ENCODE results near the gene MUC6. TPM values are rescaled to one million over a fixed set of nuclear protein-coding genes. Genes with fewer than 3 reads are reported as not detected.

MUC6 gene
- total and polyA plus RNA-seq, 9 of the 15 experiments (the other 6 are each of a cell fraction or from before 2014, with no cell fraction given) = not detected

- no peak for ATAC-seq
- ChIA-PET CTCF (ENCODE audit: low intra/inter-chr PET ratio) (no interaction called here), POLR2A (interaction anchor here (1.0 kb wide), 1 partner anchor 11 kb away, joined by 5 read pairs; no protein-coding TSS in a partner anchor)
- no TSS peak for BruUV-seq (replicated peaks)
- peak overlapping the region in 1 of 2 experiments; percentile 52; a peak in 1 of 4 replicates for H3K9ac ChIP-seq (ENCODE audit: insufficient read depth in 1 of 2, low read depth in 2 of 2, low read length in 2 of 2)
- H3K4me1 ChIP-seq (replicated peaks in 1 of 2; ENCODE audit: control insufficient read depth in 2 of 2, insufficient read depth in 2 of 2, low read length in 2 of 2) = peaks cover 0 to 40% of the 10 kb centered on the region in 2 experiments; a peak in 2 of 5 replicates
- DNase-seq (ENCODE audit: extremely low read depth in 1 of 4, low spot score in 3 of 4) = no peak
- H3K27ac ChIP-seq (ENCODE audit: extremely low read depth, low read depth, low read length) = no peak overlapping the region
- peaks cover 20 to 51% of the 10 kb centered on the region in 2 experiments for H3K27me3 ChIP-seq (ENCODE audit: control insufficient read depth in 2 of 2, insufficient read depth in 2 of 2, low read length in 2 of 2)
- in situ Hi-C loops (cut with MboI) (no loop called here), intact Hi-C loops (cut with micrococcal nuclease) (no loop called here)
- no peaks in the 10 kb centered on the region for H3K79me2 ChIP-seq (ENCODE audit: control insufficient read depth, insufficient read depth, low read length)
- no peaks in the 10 kb centered on the region for H3K9me3 ChIP-seq (replicated peaks; ENCODE audit: control insufficient read depth, insufficient read depth, low read depth, low read length)
- FAIRE-seq = no peak
- no peaks in the 10 kb centered on the region for H3K9me1 ChIP-seq (ENCODE audit: control insufficient read depth, insufficient read depth, low read length)
- H3K36me3 ChIP-seq (ENCODE audit: control insufficient read depth, insufficient read depth, low read length) = no peaks in the 10 kb centered on the region
- H3K4me2 ChIP-seq (ENCODE audit: insufficient read depth, low read length) = no peak overlapping the region
- H4K20me1 ChIP-seq (replicated peaks; ENCODE audit: control insufficient read depth, insufficient read depth, low read length) = 0 out of 2 replicates have a peak, but pooled peaks cover 7% of the 10 kb centered on the region
- H2AFZ ChIP-seq (ENCODE audit: low read depth, low read length) = no peak overlapping the region
- WGBS (ENCODE audit: insufficient coverage, low coverage, missing lambda C conversion rate) = 3% methylated on average over 18 of the region's 20 CpGs
- no peak overlapping the region for H3K4me3 ChIP-seq
- no peak for TF ChIP-seq HSF4 (CRISPR knock-in tag; IDR thresholded peaks at IDR 0.05; ENCODE audit: borderline replicate concordance)
- TF ChIP-seq TFE3 (CRISPR knock-in tag; IDR thresholded peaks at IDR 0.05) = peak; percentile 66
- peak; percentile 75 for TF ChIP-seq MAX (CRISPR knock-in tag; IDR thresholded peaks at IDR 0.05)
- peak; percentile 43; the same call in 1 of the 2 replicates for TF ChIP-seq RAD51 (IDR thresholded peaks at IDR 0.05; ENCODE audit: borderline replicate concordance, low read depth)
- TF ChIP-seq, protein P1, sequence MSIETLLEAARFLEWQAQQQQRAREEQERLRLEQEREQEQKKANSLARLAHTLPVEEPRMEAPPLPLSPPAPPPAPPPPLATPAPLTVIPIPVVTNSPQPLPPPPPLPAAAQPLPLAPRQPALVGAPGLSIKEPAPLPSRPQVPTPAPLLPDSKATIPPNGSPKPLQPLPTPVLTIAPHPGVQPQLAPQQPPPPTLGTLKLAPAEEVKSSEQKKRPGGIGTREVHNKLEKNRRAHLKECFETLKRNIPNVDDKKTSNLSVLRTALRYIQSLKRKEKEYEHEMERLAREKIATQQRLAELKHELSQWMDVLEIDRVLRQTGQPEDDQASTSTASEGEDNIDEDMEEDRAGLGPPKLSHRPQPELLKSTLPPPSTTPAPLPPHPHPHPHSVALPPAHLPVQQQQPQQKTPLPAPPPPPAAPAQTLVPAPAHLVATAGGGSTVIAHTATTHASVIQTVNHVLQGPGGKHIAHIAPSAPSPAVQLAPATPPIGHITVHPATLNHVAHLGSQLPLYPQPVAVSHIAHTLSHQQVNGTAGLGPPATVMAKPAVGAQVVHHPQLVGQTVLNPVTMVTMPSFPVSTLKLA (conservative IDR thresholded peaks at IDR 0.05) = 0 out of 4 replicates have a peak, but pooled peaks of 1 of the 2 experiments have one; percentile 21
Measured at GRCh38 chr11:1043563-1044096, 7.1 kb upstream of the MUC6 start.

All from K562 (cell line).